Retinal pigment epithelial cell (primary cell): Measurements from ENCODE around the gene TCEA2.

Source experiments
- DNase-seq: peaks from one replicate; pipeline ENCODE4 v3.0.0-alpha.2; 2010; ENCODE audit warnings: low read depth
- H3K4me3 ChIP-seq: 2 replicates; pipeline ENCODE4 v1.5.1; 2011; ENCODE audit warnings: mild to moderate bottlenecking, low read length, control low read depth, moderate library complexity
- TF ChIP-seq, protein P1 (sequence below): conservative IDR thresholded peaks from 2 replicates; pipeline ENCODE4 v1.5.1; 2011; ENCODE audit warnings: low read depth, low read length, control low read depth, inconsistent platforms

Gene TCEA2

DNA sequence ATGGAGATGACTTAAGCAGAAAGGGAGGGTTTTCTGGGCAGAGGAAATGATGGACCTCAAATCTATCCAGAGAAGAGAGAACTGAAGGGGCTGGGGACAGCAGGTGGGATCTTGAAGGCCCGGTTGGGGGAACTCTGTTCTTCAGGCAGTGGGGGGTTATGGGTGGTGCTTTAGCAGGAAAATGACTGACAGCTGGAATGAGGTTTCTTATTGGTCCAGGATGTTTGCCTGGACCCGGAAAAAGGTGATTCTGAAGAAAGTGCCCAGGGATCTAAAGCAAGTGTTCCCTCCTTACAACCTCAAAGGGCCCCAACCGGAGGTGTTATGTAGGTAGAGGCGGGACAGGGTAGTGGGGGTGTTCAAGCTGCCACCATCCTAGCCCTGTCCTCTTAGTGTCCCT lies 32.5 kb downstream of the TCEA2 start:
- TF ChIP-seq, protein P1, sequence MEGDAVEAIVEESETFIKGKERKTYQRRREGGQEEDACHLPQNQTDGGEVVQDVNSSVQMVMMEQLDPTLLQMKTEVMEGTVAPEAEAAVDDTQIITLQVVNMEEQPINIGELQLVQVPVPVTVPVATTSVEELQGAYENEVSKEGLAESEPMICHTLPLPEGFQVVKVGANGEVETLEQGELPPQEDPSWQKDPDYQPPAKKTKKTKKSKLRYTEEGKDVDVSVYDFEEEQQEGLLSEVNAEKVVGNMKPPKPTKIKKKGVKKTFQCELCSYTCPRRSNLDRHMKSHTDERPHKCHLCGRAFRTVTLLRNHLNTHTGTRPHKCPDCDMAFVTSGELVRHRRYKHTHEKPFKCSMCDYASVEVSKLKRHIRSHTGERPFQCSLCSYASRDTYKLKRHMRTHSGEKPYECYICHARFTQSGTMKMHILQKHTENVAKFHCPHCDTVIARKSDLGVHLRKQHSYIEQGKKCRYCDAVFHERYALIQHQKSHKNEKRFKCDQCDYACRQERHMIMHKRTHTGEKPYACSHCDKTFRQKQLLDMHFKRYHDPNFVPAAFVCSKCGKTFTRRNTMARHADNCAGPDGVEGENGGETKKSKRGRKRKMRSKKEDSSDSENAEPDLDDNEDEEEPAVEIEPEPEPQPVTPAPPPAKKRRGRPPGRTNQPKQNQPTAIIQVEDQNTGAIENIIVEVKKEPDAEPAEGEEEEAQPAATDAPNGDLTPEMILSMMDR = no peak
- H3K4me3 ChIP-seq = no peak overlapping the region
- DNase-seq = no peak

DNA sequence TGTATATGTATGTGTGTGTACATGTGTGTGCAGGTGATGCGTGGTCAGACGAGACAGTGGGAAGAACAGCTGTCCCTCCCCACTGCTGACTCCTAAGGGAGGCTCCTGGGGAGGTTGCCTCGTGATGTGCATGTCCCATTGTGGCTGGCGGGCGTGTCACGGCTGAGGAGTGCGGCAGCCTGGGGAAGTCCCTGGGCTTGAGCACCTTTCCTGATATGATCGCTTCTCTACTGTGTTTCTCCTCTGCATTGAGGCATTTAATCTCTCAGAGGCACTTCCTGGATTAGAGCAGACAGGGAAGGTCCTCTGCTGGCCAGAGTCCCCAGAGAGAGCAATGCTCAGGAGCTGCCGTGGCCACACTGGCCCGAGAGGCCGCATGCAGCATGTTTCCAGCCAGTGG lies 32.9 kb downstream of the TCEA2 start:
- H3K4me3 ChIP-seq = no peak overlapping the region
- DNase-seq = no peak
- TF ChIP-seq, protein P1 = no peak

DNA sequence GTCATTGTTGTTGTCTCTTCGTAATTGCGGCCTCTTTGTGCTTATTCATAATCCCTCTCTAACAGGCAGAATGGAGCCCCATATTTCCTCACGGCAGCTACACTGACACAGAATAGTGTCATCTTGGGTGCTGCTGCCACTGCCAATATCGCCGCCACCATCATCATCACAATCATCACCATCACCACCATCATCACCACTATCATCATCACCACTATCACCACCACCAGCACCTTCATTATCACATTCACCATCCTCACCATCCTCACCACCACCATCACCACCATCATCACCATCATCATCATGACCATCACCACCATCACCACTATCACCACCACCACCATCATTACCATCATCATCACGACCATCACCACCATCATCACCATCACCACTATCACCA lies 33.5 kb downstream of the TCEA2 start:
- H3K4me3 ChIP-seq = no peak overlapping the region
- TF ChIP-seq, protein P1 = no peak
- no peak for DNase-seq

DNA sequence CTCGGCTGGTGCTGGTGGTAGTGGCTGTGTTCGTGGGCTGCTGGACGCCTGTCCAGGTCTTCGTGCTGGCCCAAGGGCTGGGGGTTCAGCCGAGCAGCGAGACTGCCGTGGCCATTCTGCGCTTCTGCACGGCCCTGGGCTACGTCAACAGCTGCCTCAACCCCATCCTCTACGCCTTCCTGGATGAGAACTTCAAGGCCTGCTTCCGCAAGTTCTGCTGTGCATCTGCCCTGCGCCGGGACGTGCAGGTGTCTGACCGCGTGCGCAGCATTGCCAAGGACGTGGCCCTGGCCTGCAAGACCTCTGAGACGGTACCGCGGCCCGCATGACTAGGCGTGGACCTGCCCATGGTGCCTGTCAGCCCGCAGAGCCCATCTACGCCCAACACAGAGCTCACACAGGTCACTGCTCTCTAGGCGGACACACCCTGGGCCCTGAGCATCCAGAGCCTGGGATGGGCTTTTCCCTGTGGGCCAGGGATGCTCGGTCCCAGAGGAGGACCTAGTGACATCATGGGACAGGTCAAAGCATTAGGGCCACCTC lies 35.5 kb downstream of the TCEA2 start:
- TF ChIP-seq, protein P1 = no peak
- H3K4me3 ChIP-seq = no peak overlapping the region
- no peak for DNase-seq

DNA sequence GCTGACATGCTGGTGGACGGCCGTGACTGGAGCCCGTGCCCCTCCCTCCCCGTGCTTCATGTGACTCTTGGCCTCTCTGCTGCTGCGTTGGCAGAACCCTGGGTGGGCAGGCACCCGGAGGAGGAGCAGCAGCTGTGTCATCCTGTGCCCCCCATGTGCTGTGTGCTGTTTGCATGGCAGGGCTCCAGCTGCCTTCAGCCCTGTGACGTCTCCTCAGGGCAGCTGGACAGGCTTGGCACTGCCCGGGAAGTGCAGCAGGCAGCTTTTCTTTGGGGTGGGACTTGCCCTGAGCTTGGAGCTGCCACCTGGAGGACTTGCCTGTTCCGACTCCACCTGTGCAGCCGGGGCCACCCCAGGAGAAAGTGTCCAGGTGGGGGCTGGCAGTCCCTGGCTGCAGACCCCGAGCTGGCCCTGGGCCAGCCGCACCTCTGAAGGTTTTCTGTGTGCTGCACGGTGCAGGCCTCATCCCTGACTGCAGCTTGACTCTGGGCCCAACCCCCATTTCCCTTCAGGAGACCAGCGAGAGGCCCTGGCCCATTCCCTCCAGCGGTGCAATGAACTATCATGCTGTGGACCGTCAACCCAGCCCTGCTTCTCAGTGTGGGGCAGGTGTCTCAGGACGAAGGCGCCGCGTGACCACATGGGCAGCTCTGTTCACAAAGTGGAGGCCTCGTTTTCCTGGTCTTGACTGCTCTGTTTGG lies 36.2 kb downstream of the TCEA2 start:
- no peak for DNase-seq
- TF ChIP-seq, protein P1 = no peak
- no peak overlapping the region for H3K4me3 ChIP-seq

DNA sequence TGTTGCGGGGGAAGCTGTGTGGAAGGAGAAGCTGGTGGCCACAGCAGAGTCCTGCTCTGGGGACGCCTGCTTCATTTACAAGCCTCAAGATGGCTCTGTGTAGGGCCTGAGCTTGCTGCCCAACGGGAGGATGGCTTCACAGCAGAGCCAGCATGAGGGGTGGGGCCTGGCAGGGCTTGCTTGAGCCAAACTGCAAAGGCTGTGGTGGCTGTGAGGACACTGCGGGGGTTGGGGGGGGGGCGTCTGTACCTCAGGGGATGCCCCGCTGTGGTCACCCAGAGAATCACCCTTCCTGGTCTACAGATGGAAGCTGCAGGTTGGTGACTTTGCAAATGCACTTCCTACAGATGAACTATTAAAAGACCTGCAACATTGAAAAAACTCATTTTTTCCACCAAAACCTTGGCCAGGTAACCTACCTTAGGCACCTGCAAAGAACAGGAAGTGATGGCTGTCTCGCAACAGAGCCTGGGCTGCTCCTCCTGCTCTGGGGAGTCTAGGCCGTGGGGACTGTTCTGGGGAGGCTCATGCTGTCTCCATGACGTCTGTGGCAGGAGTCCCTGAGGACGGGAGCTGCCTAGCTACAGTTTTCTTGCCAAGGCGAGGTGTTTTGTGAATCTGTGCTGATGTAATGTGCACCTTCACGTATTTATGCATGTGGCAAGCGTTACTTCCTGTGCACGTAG lies 37.0 kb downstream of the TCEA2 start:
- TF ChIP-seq, protein P1 = no peak
- DNase-seq = no peak
- H3K4me3 ChIP-seq = no peak overlapping the region

DNA sequence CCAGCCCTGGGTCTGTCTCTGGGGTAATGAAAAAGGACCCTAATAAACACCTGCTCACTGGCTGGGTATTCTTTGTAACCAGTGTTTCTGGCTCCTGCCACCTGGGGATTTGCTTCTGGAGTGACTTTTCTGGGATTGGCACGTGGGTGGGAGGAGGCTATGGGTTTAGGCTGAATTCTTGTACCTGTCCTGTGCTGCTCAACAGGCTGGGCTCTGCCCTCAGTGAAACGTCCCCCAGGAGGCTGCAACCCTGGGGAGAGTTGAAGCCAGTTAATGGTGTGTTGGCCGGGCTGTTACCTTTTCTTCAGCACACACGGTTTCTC lies 37.5 kb downstream of the TCEA2 start:
- TF ChIP-seq, protein P1 = no peak
- DNase-seq = no peak
- H3K4me3 ChIP-seq = no peak overlapping the region
